ENCODE data around the gene GALNT5. TPM values are rescaled to one million over a fixed set of nuclear protein-coding genes. Genes with fewer than 3 reads are reported as not detected.
"Not testable (repeated sequence)": the region's sequence is repeated elsewhere in the genome, so short reads cannot be mapped to it uniquely, and the experiment has no call there.

GALNT5 gene
- total RNA-seq, 1 experiment from 2014 or later: not detected

DNA sequence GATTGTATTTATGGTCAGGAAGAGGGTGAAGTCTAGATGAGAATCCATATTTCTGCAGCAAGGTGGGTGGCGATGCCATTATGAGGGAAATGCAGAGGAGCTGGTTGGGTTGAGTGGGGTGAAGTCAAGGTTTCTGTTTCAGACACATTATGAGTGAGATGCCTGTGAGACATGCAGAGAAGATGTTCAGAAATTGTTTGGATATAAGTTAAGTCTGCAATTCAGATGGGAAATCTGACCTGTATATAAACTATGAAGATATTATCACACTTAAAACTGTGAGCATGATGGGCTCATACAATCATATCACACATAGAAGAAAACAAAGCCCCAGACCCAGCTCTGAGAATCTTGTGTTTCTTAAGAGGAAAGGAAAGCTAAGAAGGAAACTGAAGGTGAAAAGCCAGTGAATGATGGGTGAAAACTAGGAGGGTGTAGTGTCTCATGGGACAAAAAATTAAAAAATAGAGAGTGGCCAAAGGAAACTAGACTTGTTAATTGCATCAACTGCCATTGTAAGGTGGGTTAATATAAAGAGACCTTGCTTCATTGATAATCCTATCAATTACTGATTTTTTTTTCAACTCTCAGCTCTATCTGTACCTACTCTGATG lies 14.2 kb downstream of the GALNT5 start:
- DNase-seq (ENCODE audit: low spot score): no peak
- in situ Hi-C loops (cut with HindIII; ENCODE audit: low sequenced_read_pairs): no loop called here

- in situ Hi-C loops (cut with HindIII; ENCODE audit: low sequenced_read_pairs); DNase-seq (ENCODE audit: low spot score): not testable (repeated sequence)
These were observed 21.8 kb downstream of the GALNT5 start for GRCh38 chr2:157279311-157279710.

GRCh38 chr2:157281316-157281715 lies 23.8 kb downstream of the GALNT5 start:
- in situ Hi-C loops (cut with HindIII; ENCODE audit: low sequenced_read_pairs): no loop called here
- DNase-seq (ENCODE audit: low spot score): no peak

- DNase-seq (ENCODE audit: low spot score): no peak
- in situ Hi-C loops (cut with HindIII; ENCODE audit: low sequenced_read_pairs): no loop called here
These were observed 26.0 kb downstream of the GALNT5 start for GRCh38 chr2:157283468-157283867.

- in situ Hi-C loops (cut with HindIII; ENCODE audit: low sequenced_read_pairs): no loop called here
- no peak for DNase-seq (ENCODE audit: low spot score)
These were observed 29.7 kb downstream of the GALNT5 start for GRCh38 chr2:157287160-157287559.

DNA sequence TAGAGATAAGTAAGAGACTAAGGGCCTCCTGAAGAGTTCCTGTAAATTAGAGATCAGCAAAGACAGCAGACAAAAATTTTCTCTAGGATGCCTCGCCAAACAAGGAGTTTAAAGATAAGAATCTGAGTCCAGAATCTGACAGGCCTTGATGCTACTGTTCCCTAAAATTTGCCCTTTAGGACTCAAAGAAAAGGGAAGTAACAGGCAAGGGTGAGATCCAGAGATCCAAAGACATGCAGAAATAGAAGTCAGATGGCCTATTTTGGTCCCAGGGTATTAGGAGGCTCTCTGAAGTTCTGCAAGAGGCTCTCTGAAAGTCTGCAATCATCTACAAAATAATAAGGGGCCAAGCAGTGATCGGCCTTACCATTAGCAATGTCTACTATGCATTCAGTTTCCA lies 33.0 kb downstream of the GALNT5 start:
- in situ Hi-C loops (cut with HindIII; ENCODE audit: low sequenced_read_pairs): no loop called here

DNA sequence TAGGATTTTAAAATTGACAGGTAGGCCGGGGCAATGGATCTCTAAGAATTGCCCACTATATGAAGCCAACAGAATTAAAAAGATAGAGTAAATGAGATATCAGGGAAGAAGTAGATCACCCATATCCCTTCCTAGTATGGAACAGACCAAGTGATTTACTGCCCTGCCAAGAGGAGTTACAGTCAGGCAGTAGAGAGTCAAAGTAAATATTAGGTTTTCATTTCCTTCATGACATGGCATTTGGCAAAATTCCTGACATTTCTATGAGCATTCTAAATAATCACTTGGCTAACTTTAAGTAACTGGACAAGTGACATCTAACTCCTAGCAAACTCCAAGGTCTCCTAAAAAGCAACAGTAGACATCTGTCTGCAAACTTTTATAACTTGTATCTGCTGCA lies 33.5 kb downstream of the GALNT5 start:
- no peak for DNase-seq (ENCODE audit: low spot score)
- in situ Hi-C loops (cut with HindIII; ENCODE audit: low sequenced_read_pairs): no loop called here

More for the DNA sequence above, 33.0 kb downstream of the GALNT5 start:
- DNase-seq (ENCODE audit: low spot score): no peak

DNA sequence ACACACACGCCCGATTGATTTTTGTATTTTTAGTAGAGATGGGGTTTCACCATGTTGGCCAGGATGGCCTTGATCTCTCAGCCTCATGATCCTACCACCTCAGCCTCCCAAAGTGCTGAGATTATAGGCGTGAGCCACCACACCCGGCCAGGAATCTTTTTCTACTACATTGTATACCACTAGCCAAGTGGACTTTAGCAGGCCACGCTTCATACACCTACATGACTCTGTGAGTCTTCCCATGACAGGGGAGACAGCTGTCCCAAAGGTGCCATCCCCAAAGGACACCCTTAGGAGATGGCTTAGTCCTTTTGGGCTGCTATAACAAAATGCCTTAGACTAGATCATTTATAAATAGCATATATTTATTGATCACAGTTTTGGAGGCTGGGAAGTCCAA lies 35.3 kb downstream of the GALNT5 start:
- DNase-seq (ENCODE audit: low spot score): no peak
- in situ Hi-C loops (cut with HindIII; ENCODE audit: low sequenced_read_pairs): no loop called here

DNA sequence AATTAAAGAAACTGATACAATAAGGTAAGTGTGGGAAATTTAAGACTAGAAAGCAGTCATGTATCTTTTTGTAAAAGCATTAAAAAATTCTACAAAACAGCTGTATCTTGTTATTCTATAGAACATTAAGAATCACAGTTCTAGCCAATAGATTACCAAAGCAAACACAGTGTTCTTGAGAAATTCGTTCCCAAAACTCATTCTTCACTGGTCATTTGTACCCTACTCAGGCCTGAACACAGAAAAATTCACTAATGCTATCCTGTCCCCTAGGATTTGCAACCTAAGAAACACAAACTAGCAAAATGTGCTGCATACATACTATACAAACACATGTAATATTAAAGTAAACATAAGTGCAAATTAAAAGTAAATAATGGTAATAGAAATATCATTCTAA lies 39.0 kb downstream of the GALNT5 start:
- in situ Hi-C loops (cut with HindIII; ENCODE audit: low sequenced_read_pairs): no loop called here
- DNase-seq (ENCODE audit: low spot score): no peak

DNA sequence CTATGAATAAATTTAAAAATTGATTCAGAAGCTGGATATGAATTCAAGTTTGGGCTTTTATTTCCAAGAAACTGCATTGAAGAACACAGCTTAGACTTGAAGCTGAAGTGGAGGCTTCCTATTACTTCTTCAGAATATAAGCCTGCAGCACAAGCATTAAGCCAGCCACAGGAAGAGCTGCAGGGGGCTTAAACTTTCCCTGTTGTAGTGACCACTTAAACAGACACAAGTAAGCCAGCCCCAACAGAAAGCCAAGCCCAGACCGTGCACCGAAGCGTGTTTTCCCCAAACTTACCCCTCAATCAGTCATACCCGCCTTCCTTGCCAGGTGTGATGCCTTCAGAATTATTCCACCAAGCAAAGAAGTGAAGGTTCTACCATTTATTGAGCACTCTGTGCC lies 39.5 kb downstream of the GALNT5 start:
- in situ Hi-C loops (cut with HindIII; ENCODE audit: low sequenced_read_pairs): no loop called here
- DNase-seq (ENCODE audit: low spot score): no peak

GRCh38 chr2:157301307-157301706 lies 43.8 kb downstream of the GALNT5 start:
- in situ Hi-C loops (cut with HindIII; ENCODE audit: low sequenced_read_pairs): no loop called here

DNA sequence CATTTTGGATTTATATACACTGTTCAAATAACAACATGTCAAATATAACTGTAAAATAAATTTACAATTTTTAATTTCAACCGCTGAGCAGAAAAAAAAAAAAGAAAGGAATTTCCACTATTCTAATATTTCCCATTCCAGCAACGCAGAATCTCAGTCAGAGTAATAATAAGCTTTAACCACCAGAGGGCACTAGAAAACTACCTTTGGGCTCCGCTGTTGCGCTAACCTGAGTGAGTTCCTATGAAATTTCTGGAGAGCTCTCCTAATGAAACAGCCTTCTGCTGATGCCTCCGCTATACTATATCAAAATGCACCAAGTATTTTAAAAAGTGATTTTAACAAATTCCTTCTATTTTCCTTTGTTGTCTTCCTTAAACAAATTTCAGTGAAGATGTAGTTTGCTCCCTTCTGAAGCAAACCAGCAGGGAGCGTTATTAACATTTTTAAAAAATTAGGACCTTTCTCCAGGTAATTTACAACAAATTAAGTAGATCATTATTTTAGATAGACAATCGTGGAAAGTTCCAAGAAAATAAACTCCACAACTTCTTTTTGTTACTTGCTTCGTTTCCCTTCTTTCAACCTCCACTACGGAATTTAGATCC lies 45.1 kb downstream of the GALNT5 start:
- in situ Hi-C loops (cut with HindIII; ENCODE audit: low sequenced_read_pairs): no loop called here
- DNase-seq (ENCODE audit: low spot score): peak; percentile 84

More at GRCh38 chr2:157301307-157301706, 43.8 kb downstream of the GALNT5 start:
- no peak for DNase-seq (ENCODE audit: low spot score)

DNA sequence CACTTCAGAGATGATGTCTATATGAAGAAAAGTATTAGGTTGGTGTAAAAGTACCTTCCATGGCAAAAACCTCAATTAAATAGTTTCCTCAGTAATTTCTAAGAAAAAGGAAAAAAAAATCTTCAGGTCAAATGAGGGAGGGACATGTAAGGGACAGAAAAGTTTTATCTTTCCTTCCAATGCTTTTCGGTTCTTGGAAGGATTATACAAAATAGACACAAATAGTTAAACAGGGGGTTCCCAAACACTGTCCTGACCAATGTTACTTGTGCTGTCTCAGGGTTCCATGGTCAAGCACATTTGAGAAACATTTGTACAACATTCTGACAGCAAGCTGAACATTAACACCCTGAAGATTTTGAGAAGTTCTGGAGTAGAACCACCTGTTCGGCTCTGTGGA lies 46.1 kb downstream of the GALNT5 start:
- no peak for DNase-seq (ENCODE audit: low spot score)
- in situ Hi-C loops (cut with HindIII; ENCODE audit: low sequenced_read_pairs): no loop called here

DNA sequence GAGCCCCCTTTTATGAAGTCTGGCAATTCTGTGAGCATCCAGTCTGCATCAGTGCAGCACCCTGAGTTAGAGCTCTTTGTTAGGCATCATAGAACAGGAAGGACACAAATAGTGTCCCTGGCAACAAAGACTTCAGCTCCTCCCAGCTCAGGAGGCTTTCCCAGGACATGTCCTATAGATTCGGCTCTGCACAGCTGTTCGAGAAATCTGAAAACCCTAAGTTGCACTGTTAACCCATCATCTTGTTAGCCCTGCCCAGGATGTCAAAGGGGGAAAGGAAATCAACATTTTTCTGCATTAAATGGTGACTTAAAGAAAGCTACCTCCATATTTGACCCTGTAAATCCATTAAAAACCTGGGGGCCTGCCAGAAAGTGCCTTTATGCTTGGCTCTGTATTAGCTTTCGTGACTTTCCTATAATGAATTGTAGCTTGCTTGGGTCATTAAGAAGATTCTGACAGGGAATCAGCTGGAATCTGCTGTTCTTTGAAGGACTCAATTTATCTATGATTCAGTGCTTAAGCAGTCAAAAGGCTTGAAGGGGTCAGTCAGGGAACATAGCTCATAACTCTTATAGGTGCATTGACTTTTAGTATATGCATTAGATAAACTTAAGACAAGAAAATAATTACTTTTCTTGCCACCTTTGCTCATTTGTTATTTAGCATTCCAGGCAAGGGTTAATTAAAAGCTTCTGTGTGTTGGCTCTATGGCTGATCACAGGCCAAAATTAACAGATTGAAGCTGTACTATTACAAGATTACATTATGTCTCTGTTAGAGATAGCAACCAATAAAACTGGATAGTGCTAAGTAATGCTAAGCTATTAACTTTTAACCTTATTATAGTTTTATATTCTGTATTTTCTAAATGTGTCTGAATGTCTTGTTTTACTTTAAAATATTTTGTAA lies 47.6 kb downstream of the GALNT5 start:
- peak; percentile 70 for DNase-seq (ENCODE audit: low spot score)
- in situ Hi-C loops (cut with HindIII; ENCODE audit: low sequenced_read_pairs): no loop called here

GRCh38 chr2:157305723-157306110 lies 48.2 kb downstream of the GALNT5 start:
- no peak for DNase-seq (ENCODE audit: low spot score)
- in situ Hi-C loops (cut with HindIII; ENCODE audit: low sequenced_read_pairs): no loop called here

GRCh38 chr2:157307021-157307420 lies 49.5 kb downstream of the GALNT5 start:
- in situ Hi-C loops (cut with HindIII; ENCODE audit: low sequenced_read_pairs): no loop called here
- DNase-seq (ENCODE audit: low spot score): no peak

DNA sequence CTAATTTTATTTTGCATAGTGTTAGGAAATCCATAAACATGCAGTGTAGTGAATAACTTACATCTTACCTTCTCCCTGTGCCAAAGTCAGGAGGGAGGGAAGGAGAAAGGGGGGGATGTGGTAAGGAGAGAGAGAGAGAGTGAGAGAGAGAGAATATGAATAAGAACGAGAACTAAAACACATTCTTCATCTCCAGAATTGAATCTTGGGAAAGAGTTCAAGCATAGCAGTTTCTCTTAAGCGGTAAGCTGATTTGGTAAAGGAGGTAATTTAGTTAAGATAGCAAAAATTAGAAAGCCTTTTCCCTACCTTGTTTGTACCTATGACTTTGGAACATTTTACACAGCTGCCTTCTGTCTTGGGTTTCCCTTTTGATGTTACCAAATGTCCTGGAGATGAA lies 52.4 kb downstream of the GALNT5 start:
- DNase-seq (ENCODE audit: low spot score): no peak

GRCh38 chr2:157311706-157312105 lies 54.2 kb downstream of the GALNT5 start:
- no peak for DNase-seq (ENCODE audit: low spot score)
- in situ Hi-C loops (cut with HindIII; ENCODE audit: low sequenced_read_pairs): no loop called here

More for the DNA sequence above, 52.4 kb downstream of the GALNT5 start:
- in situ Hi-C loops (cut with HindIII; ENCODE audit: low sequenced_read_pairs): no loop called here

- no peak for DNase-seq (ENCODE audit: low spot score)
- in situ Hi-C loops (cut with HindIII; ENCODE audit: low sequenced_read_pairs): no loop called here
These were observed 55.5 kb downstream of the GALNT5 start for GRCh38 chr2:157312866-157313486.

GRCh38 chr2:157315901-157316300 lies 58.4 kb downstream of the GALNT5 start:
- in situ Hi-C loops (cut with HindIII; ENCODE audit: low sequenced_read_pairs): no loop called here
- no peak for DNase-seq (ENCODE audit: low spot score)

All from G401 (cell line).